ENCODE results near the gene MTM1. TPM values are rescaled to one million over a fixed set of nuclear protein-coding genes. Genes with fewer than 3 reads are reported as not detected.

The MTM1 gene
- polyA plus RNA-seq, 1 of the 3 experiments (the other 2 are of a cell fraction): 2.7 TPM

GRCh38 chrX:150525061-150525919, 43.1 kb upstream of the MTM1 start:
- Histone ChIP-seq H3K9ac (no peak overlapping the region), H3K9me3 (no peaks in the 10 kb centered on the region), H3F3A (replicated peaks; ENCODE audit: insufficient read depth) (no peaks in the 10 kb centered on the region), H3K79me2 (ENCODE audit: insufficient read depth) (no peaks in the 10 kb centered on the region), H3K4me1 (ENCODE audit: control insufficient read depth in 1 of 2, insufficient read depth in 2 of 2, low read depth in 1 of 2, low read length in 1 of 2) (no peaks in the 10 kb centered on the region; a peak in 1 of 4 replicates), H4K20me1 (ENCODE audit: insufficient read depth) (no peaks in the 10 kb centered on the region), H3K27ac (ENCODE audit: low read depth in 2 of 2, low read length in 1 of 2) (no peak overlapping the region), H3K36me3 (replicated peaks in 1 of 2; ENCODE audit: control insufficient read depth in 1 of 2, insufficient read depth in 2 of 2, low read length in 1 of 2) (no peaks in the 10 kb centered on the region), H3K27me3 (ENCODE audit: insufficient read depth) (no peaks in the 10 kb centered on the region; the same call in 1 of the 2 replicates), H3K4me3 (ENCODE audit: low read depth in 2 of 2, low read length in 1 of 2) (no peak overlapping the region), H3K9me2 (no peaks in the 10 kb centered on the region), H2AFZ (ENCODE audit: low read depth) (no peak overlapping the region), H3K4me2 (no peak overlapping the region)
- ChIA-PET POLR2A (no interaction called here), CTCF (no interaction called here)
- 37% methylated on average over 9 of the region's 10 CpGs for whole genome bisulfite sequencing (ENCODE audit: low lambda C conversion rate)
- no peak for DNase-seq
- TF ChIP-seq, protein P1, sequence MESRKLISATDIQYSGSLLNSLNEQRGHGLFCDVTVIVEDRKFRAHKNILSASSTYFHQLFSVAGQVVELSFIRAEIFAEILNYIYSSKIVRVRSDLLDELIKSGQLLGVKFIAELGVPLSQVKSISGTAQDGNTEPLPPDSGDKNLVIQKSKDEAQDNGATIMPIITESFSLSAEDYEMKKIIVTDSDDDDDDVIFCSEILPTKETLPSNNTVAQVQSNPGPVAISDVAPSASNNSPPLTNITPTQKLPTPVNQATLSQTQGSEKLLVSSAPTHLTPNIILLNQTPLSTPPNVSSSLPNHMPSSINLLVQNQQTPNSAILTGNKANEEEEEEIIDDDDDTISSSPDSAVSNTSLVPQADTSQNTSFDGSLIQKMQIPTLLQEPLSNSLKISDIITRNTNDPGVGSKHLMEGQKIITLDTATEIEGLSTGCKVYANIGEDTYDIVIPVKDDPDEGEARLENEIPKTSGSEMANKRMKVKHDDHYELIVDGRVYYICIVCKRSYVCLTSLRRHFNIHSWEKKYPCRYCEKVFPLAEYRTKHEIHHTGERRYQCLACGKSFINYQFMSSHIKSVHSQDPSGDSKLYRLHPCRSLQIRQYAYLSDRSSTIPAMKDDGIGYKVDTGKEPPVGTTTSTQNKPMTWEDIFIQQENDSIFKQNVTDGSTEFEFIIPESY (IDR thresholded peaks at IDR 0.05; ENCODE audit: borderline replicate concordance, low read depth): no peak
- no peak for TF ChIP-seq POLR2AphosphoS5 (IDR thresholded peaks at IDR 0.05; ENCODE audit: low read depth, low read length)
- TF ChIP-seq RAD21 (IDR thresholded peaks at IDR 0.05; ENCODE audit: low read length): no peak
- TF ChIP-seq ELF1 (IDR thresholded peaks at IDR 0.05): no peak
- TF ChIP-seq RCOR1 (IDR thresholded peaks at IDR 0.05; ENCODE audit: low read length): no peak
- no peak for TF ChIP-seq EP300 (IDR thresholded peaks at IDR 0.05; ENCODE audit: borderline replicate concordance in 1 of 2, low read depth in 1 of 2, low read length in 1 of 2)
- no peak for TF ChIP-seq USF2 (IDR thresholded peaks at IDR 0.05; ENCODE audit: borderline replicate concordance, low read depth, low read length)
- TF ChIP-seq NRF1 (IDR thresholded peaks at IDR 0.05; ENCODE audit: low read depth, low read length): no peak
- TF ChIP-seq, protein P2, sequence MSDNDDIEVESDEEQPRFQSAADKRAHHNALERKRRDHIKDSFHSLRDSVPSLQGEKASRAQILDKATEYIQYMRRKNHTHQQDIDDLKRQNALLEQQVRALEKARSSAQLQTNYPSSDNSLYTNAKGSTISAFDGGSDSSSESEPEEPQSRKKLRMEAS (IDR thresholded peaks at IDR 0.05; ENCODE audit: low read depth): no peak
- TF ChIP-seq MXI1 (IDR thresholded peaks at IDR 0.05; ENCODE audit: low read depth, low read length): no peak
- no peak for TF ChIP-seq FOXJ3 (CRISPR knock-in tag; IDR thresholded peaks at IDR 0.05)
- no peak for TF ChIP-seq TAF1 (IDR thresholded peaks at IDR 0.05; ENCODE audit: borderline replicate concordance, low read depth, low read length)

DNA sequence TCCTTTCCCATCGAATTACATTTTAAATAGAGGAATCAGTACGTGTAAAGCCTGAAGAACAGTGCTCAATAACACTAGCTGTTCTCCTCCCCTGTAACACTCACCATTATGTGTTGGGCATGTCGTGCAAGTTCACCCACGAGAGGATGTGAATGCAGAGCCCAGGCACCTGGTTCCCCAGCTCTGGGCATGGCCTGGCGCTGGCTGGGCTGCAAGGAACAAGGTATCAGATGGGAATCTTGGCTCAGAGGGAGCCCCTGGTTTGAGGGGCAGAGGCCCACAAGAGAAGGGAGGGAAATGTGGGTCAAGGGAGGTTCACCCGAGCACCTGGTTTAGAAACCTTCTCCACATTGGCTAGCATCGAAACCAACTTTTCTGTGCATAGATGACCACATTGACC, 41.7 kb upstream of the MTM1 start:
- Histone ChIP-seq H3K9ac (no peak overlapping the region), H3K9me3 (no peaks in the 10 kb centered on the region), H3K9me2 (no peaks in the 10 kb centered on the region), H3F3A (replicated peaks; ENCODE audit: insufficient read depth) (no peaks in the 10 kb centered on the region), H3K79me2 (ENCODE audit: insufficient read depth) (no peaks in the 10 kb centered on the region), H3K4me1 (ENCODE audit: control insufficient read depth in 1 of 2, insufficient read depth in 2 of 2, low read depth in 1 of 2, low read length in 1 of 2) (no peaks in the 10 kb centered on the region; a peak in 1 of 4 replicates), H3K27me3 (ENCODE audit: insufficient read depth) (no peaks in the 10 kb centered on the region; the same call in 1 of the 2 replicates), H3K27ac (ENCODE audit: low read depth in 2 of 2, low read length in 1 of 2) (no peak overlapping the region), H2AFZ (ENCODE audit: low read depth) (no peak overlapping the region), H3K4me3 (ENCODE audit: low read depth in 2 of 2, low read length in 1 of 2) (no peak overlapping the region), H4K20me1 (ENCODE audit: insufficient read depth) (no peaks in the 10 kb centered on the region), H3K4me2 (no peak overlapping the region), H3K36me3 (replicated peaks in 1 of 2; ENCODE audit: control insufficient read depth in 1 of 2, insufficient read depth in 2 of 2, low read length in 1 of 2) (no peaks in the 10 kb centered on the region)
- ChIA-PET POLR2A (no interaction called here), CTCF (no interaction called here)
- no peak for DNase-seq
- 33% methylated on average over 7 of the region's 7 CpGs for WGBS (ENCODE audit: low lambda C conversion rate)
- TF ChIP-seq FOXM1 (IDR thresholded peaks at IDR 0.05; ENCODE audit: low read depth): no peak
- TF ChIP-seq ELF1 (IDR thresholded peaks at IDR 0.05): no peak
- no peak for TF ChIP-seq SIN3A (IDR thresholded peaks at IDR 0.05; ENCODE audit: borderline replicate concordance, low read depth, low read length)
- no peak for TF ChIP-seq YY1 (IDR thresholded peaks at IDR 0.05; ENCODE audit: low read depth)
- no peak for TF ChIP-seq JUND (IDR thresholded peaks at IDR 0.05)
- TF ChIP-seq USF2 (IDR thresholded peaks at IDR 0.05; ENCODE audit: borderline replicate concordance, low read depth, low read length): no peak
- no peak for TF ChIP-seq POLR2AphosphoS5 (IDR thresholded peaks at IDR 0.05; ENCODE audit: low read depth, low read length)
- TF ChIP-seq EZH2phosphoT487 (IDR thresholded peaks at IDR 0.05; ENCODE audit: borderline replicate concordance, low read depth): no peak
- no peak for TF ChIP-seq TEAD4 (IDR thresholded peaks at IDR 0.05; ENCODE audit: borderline replicate concordance, insufficient read depth)
- no peak for TF ChIP-seq SMC3 (IDR thresholded peaks at IDR 0.05; ENCODE audit: low read depth, low read length)
- TF ChIP-seq EP300 (IDR thresholded peaks at IDR 0.05; ENCODE audit: borderline replicate concordance in 1 of 2, low read depth in 1 of 2, low read length in 1 of 2): no peak
- no peak for TF ChIP-seq FOSL2 (IDR thresholded peaks at IDR 0.05; ENCODE audit: borderline replicate concordance, low read depth)
- no peak for TF ChIP-seq CHD2 (IDR thresholded peaks at IDR 0.05; ENCODE audit: low read length, partially characterized antibody)
- no peak for TF ChIP-seq RXRA (IDR thresholded peaks at IDR 0.05; ENCODE audit: borderline replicate concordance, low read depth)
- no peak for TF ChIP-seq NRF1 (IDR thresholded peaks at IDR 0.05; ENCODE audit: low read depth, low read length)
- no peak for TF ChIP-seq TCF12 (IDR thresholded peaks at IDR 0.05)
